ENCODE results near the gene RBPJ.
"Not testable (repeated sequence)": the region's sequence is repeated elsewhere in the genome, so short reads cannot be mapped to it uniquely, and the experiment has no call there.

The RBPJ gene

GRCh38 chr4:26372525-26373172 lies 51.8 kb downstream of the RBPJ start:
- peak; percentile 8 to 14 for DNase-seq (ENCODE audit: low read depth in 2 of 2)

- DNase-seq (ENCODE audit: low read depth in 2 of 2), result no peak
Measured at GRCh38 chr4:26375551-26375950, 54.7 kb downstream of the RBPJ start.

DNA sequence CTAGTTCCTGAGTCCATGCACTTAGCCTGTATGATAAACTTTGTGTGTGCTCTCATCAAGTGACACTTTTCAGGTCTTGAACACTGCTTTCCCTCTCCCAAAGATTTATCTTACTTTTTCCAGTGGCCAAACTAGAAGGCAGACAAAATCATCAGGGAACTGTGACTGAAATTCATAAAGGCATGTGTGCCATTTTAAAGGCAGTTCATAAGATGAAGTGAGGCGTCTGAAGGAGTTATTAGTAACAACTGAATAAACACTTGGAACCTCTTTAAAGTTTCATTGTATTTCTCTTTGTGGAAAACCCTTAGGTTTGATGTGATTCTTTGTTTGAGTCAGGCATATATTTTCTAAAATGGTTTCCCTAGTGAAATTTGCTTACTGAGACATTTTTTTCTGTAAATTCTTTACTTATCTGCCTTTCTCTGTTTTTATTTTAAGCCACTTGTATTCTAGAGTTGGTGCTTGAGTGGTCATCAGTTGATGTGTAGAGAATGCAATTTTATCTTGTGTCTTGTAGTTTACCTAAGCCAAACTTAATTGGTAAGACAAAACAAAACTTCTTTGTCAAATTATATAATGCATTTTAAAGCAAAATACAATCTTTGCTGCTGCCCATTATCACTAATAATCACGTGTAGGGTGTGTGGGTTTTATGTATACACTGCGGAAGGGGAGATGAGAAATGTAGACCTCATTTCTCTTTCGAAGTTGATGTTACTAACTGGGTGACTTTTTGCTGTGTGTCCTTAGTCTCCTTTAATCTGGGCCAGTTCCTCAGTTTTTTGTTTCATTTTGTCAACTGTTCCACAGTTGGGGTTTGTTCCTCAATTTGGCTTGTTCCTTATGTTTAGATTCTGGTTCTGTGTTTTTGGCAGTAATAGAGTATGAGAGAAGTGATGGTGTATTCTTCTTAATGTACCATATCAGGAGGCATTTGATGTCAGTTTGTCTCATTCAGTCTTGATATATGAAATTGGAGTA lies 56.8 kb downstream of the RBPJ start:
- no peak for DNase-seq (ENCODE audit: low read depth in 2 of 2)

DNA sequence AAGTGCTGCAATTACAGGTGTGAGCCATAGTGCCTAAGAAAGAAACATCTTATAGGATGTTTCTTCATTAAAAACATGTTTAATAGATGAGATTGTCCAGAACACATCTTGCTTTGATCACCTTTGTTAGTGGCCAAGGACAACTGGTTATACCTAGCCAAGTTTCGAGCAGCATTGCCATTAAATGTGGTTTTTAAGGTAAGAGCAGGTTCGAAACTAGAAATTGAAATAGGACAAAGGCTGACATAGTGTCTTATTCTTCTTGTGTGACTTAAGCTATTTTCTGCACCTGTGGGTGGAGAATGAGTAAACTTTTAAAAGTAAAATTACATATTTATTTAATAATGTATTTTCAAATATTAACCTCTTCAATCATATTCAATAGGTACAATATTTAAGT lies 59.0 kb downstream of the RBPJ start:
- DNase-seq (ENCODE audit: low read depth in 2 of 2), result no peak

DNA sequence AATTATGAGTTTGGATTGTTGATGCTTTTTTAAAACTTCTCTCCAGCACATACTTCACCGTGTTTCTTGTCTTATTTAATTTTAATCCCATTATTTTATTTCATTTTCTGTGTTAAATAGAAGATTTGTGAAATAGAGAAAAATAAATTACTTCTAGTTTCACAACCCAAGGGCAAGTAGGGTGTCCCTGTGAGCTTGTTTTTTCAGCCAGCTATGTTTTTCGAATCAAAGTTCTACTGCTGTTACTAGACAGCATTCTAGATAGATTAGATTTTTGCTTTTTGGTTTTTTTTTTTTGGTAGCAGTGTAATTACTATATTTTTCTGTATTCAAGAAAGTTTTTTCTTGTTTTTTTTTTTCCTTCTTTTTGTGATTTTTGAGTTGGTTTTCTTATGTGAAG lies 59.9 kb downstream of the RBPJ start:
- DNase-seq (ENCODE audit: low read depth in 2 of 2), result no peak

DNA sequence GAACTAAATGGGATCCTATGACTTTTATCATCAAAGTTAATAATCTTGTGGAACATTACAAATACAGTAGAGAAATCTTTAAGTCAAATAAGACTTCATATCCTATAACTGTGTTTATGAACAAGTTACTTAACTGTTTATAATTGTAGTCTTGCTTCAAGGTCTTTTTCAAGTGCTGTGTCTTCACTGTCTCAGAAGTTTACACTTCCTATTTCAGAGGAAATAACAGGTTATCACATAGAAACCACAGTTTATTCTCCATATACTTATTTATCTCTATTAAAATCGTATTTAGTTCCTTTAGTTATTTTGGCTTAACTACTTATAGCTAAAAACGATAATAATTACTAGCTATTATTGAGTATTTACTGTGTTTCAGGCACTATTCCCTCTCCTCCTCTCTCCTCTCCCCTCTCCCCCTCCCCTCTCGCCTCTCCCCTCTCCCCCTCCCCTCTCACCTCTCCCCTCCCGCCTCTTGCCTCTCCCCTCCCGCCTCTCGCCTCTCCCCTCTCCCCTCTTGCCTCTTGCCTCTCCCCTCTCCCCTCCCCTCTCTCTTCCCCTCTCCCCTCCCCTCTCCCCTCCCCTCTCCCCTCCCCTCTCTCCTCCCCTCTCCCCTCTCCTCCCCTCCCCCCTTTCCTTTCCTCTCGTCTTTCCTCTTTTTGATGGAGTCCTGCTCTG lies 63.7 kb downstream of the RBPJ start:
- no peak for DNase-seq (ENCODE audit: low read depth in 2 of 2)

DNA sequence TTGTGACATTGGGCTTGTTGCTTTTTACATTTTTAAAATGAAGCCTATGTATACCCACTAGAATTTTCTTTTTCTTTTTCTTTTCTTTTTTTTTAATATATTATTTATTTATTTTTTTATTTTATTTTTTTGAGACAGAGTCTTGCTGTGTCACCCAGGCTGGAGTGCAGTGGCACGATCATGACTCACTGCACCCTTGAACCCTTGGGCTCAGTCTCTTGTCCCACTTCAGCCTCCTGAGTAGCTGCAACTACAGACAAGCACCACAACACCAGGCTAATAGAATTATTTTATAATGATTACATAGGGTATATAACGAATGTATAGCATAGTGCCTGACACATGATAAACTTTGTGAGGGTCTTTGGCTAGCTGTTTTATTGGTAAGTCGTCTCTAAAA lies 64.9 kb downstream of the RBPJ start:
- DNase-seq (ENCODE audit: low read depth in 2 of 2), result no peak

DNA sequence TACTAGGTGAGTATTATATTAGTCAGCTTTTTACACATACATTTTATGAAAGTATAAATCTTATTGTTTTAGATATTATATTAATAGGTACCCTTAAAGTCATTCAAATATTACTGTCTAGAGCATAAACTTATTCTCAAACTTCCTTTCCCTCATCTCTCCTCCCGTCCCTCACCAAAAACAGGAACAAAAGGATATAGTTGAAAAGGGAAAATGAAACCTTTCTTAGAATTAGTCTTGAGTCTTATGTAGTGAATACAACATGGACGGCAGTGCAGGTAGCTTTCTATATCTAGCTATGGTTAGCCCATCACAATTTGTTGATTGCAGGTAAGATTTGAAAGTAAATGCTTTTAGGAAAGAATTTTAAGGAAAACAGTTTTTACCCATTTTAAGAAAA lies 65.6 kb downstream of the RBPJ start:
- no peak for DNase-seq (ENCODE audit: low read depth in 2 of 2)

- no peak for DNase-seq (ENCODE audit: low read depth in 2 of 2)
Measured at GRCh38 chr4:26388671-26389070, 67.9 kb downstream of the RBPJ start.

- DNase-seq (ENCODE audit: low read depth in 2 of 2), result no peak
Measured at GRCh38 chr4:26397086-26397485, 76.3 kb downstream of the RBPJ start.

- no peak for DNase-seq (ENCODE audit: low read depth in 2 of 2)
Measured at GRCh38 chr4:26400132-26400531, 79.3 kb downstream of the RBPJ start.

DNA sequence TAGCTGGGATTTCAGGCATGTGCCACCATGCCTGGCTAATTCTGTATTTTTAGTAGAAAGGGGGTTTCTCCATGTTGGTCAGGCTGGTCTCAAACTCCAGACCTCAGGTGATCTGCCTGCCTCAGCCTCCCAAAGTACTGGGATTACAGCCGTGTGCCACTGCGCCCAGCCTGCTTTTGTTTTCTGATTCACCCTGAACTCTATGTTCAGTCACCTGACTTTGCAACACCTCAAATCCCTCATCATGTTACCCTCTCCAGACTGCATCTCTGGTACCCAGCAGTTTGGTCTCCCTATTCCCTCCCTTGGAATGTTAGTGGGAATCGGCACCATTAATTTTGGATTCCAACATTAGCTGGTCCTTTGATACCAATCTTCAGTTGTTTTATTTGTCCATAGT lies 81.2 kb downstream of the RBPJ start:
- DNase-seq (ENCODE audit: low read depth in 2 of 2), result not testable (repeated sequence)

DNA sequence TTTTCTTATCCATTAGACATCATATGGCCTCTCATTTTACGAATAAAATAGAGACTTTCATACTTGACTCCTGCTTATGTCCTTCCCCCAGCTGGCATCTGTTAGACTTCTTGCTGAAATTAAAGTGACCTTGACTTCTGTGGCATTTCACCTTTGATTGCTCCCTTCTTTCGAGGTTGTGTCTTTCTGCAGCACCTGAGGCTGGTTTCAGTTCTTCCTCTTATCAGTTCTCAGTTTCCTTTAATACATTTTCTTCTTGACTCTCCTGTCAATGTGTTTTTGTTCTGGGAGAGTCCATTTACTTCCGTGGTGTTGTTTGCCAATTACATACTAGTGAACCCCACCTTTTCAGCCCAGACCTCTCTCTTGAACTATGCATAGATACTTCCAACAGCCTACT lies 81.6 kb downstream of the RBPJ start:
- no peak for DNase-seq (ENCODE audit: low read depth in 2 of 2)

GRCh38 chr4:26404743-26405206 lies 84.0 kb downstream of the RBPJ start:
- no peak for DNase-seq (ENCODE audit: low read depth in 2 of 2)

GRCh38 chr4:26406346-26406975 lies 85.6 kb downstream of the RBPJ start:
- no peak for DNase-seq (ENCODE audit: low read depth in 2 of 2)

GRCh38 chr4:26407476-26407875 lies 86.7 kb downstream of the RBPJ start:
- no peak for DNase-seq (ENCODE audit: low read depth in 2 of 2)

- peak in 1 of 2 donors; percentile 20 for DNase-seq (ENCODE audit: low read depth in 2 of 2)
Measured at GRCh38 chr4:26410385-26411293, 89.8 kb downstream of the RBPJ start.

DNA sequence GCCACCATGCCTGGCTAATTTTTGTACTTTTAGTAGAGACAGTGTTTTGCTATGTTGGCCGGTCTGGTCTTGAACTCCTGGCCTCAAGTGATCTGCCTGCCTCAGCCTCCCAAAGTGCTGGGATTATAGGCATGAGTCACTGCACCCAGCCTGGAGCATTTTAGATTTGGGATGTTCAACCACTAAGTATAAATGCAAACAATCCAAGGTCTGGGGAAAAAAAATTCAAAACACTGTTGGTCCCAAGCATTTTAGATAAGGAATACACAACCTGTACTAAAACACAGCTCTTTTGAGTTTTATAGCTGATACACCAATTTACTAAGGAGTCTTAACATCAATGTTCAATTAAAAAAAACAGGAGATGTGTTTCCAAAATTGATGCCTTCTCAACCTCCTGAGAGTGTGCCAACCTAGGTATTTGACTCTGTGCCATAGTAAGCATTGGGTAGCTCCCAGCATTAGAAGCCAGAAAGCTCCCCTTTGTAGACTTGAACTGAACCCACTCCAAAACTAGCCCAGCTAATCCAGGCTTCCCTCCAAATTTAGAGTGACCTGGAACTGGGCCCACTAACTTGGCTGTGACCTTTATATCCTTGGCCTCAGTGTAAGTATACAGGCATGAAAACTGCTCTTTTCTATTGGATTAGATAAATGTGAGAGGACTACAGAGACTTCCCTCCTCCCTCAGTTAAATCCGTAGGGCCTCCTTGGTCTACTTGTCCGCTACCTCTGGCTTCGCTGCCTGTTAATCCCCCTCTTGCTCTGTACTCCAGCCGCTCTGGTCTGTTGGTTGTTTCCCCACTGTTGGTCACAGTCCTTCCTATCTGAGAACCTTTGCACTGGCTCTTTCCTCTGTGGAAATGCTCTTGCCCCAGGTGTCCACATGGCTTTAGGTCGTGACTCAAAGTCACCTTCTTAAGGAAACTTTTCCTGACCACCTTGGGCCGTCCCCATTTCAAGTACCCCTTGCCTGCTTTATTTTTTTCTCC lies 91.9 kb downstream of the RBPJ start:
- DNase-seq (ENCODE audit: low read depth in 2 of 2), result no peak

DNA sequence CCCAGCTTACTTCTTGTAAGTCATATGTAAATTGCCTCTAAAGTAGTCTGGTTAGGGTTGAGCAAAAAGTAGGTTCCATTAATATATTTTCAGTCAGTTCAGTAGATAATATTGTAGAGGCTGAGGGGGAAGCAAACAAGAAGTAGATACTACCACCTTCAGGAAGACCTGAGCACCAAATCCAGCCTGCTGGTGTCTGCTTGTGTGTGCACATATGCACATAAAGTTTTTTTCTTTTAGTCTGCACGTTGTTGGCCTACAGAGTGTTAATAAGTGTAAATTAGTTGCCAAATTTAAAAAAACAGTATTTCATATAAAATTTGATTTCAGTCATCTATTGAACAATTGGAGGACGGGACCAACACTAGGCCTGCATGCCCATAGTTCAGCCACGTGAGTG lies 92.8 kb downstream of the RBPJ start:
- no peak for DNase-seq (ENCODE audit: low read depth in 2 of 2)

GRCh38 chr4:26418107-26418506 lies 97.3 kb downstream of the RBPJ start:
- no peak for DNase-seq (ENCODE audit: low read depth in 2 of 2)

All from stimulated activated CD4-positive, alpha-beta T cell treated with anti-CD3 and anti-CD28 coated beads, Interleukin-15, amount 100 ng/mL, for 48 hours (primary cell).